Stimulated activated CD4-positive, alpha-beta T cell treated with anti-CD3 and anti-CD28 coated beads, Interleukin-2, amount 100 ng/mL, for 48 hours (primary cell): ENCODE data around the gene PCDHGA11.
"Not testable (repeated sequence)": the region's sequence is repeated elsewhere in the genome, so short reads cannot be mapped to it uniquely, and the experiment has no call there.

Source experiments
- DNase-seq, 2 donors: peaks; one replicate each; pipeline ENCODE4 v3.0.0-alpha.2; 2020

PCDHGA11 gene

GRCh38 chr5:141432726-141433125 lies 11.9 kb downstream of the PCDHGA11 start:
- not testable (repeated sequence) for DNase-seq

GRCh38 chr5:141434006-141434405 lies 13.2 kb downstream of the PCDHGA11 start:
- DNase-seq = no peak

GRCh38 chr5:141437221-141437620 lies 16.4 kb downstream of the PCDHGA11 start:
- no peak for DNase-seq

- DNase-seq = no peak
Measured at GRCh38 chr5:141439411-141440141, 18.7 kb downstream of the PCDHGA11 start.

GRCh38 chr5:141440341-141440740 lies 19.5 kb downstream of the PCDHGA11 start:
- DNase-seq = no peak

GRCh38 chr5:141441571-141442170 lies 20.8 kb downstream of the PCDHGA11 start:
- DNase-seq = no peak

GRCh38 chr5:141465351-141465750 lies 44.5 kb downstream of the PCDHGA11 start:
- DNase-seq = no peak
